HCT116 (cell line): Measurements from ENCODE around the gene CNTFR. TPM values are rescaled to one million over a fixed set of nuclear protein-coding genes. Genes with fewer than 3 reads are reported as not detected.

ENCODE experiments used
- ATAC-seq: fragments of 200-7000 bp; cut with Tn5 transposase; 2 replicates; pipeline ENCODE4 v1.9.1; 2020; ENCODE audit warnings: mild to moderate bottlenecking, moderate library complexity
- BruUV-seq: library from RNA; stranded (reverse); fragments of 400-500 nt; replicated peaks from 2 replicates; lab custom pipeline; 2021; lab: Mats Ljungman, UMichigan
- CTCF ChIA-PET: fragments of 300-600 bp; sonication (Branson Sonifier 250); formaldehyde crosslinking; loops from one replicate; lab custom pipeline; 2021; ENCODE audit warnings: antibody characterized with exemption; lab: Charles Lee
- POLR2A ChIA-PET: fragments of 300-600, 350-600 bp; sonication (Branson Sonifier 250); formaldehyde crosslinking; loops from one replicate; lab custom pipeline; 2021; ENCODE audit warnings: antibody characterized with exemption; lab: Charles Lee
- RAD21 ChIA-PET, 2 experiments: fragments of 300-600 bp; sonication (Branson Sonifier 250); formaldehyde crosslinking; loops; one replicate each; lab custom pipeline; 2023; ENCODE audit warnings: low total read pairs in 2 of 2; ENCODE audit not compliant: uncharacterized antibody in 2 of 2, unreplicated experiment in 2 of 2, low non-redundant PET in 1 of 2; lab: Charles Lee
- DNase-seq: peaks from one replicate; pipeline ENCODE4 v3.0.0-alpha.2; 2010; ENCODE audit warnings: low read depth, low spot score
- H2AFZ ChIP-seq: fragments of 200-600 bp; shearing (Covaris generic), sonication (generic); 2 replicates; pipeline ENCODE4 v1.6.1; 2017; ENCODE audit warnings: low read depth, mixed run types, mixed read lengths, antibody characterized with exemption, low read length; ENCODE audit not compliant: poor library complexity, severe bottlenecking
- H3K27ac ChIP-seq: 2 replicates; pipeline ENCODE4 v1.5.1; 2012; ENCODE audit warnings: low read depth, low read length
- H3K27me3 ChIP-seq: fragments of 200-600 bp; sonication (generic); 2 replicates; pipeline ENCODE4 v1.6.1; 2016; ENCODE audit warnings: mixed run types, low read length, mixed read lengths; ENCODE audit not compliant: insufficient read depth
- H3K36me3 ChIP-seq, 2 experiments: fragments of 200-500 bp in 1 of 2; fragments of 200-600 bp in 1 of 2; sonication (Bioruptor generic) in 1 of 2; sonication (generic) in 1 of 2; 2 replicates each; pipeline versions ENCODE4 v1.5.1 to v1.6.1; 2014 to 2016; ENCODE audit warnings: low read length in 2 of 2, inconsistent platforms in 1 of 2, mixed read lengths in 1 of 2, mixed run types in 1 of 2; ENCODE audit not compliant: insufficient read depth in 2 of 2, control insufficient read depth in 1 of 2
- H3K4me1 ChIP-seq, 2 experiments: fragments of 200-600 bp in 1 of 2; sonication (generic) in 1 of 2; 2 replicates each; pipeline versions ENCODE4 v1.5.1 to v1.6.1; 2012 to 2017; ENCODE audit warnings: low read length in 2 of 2, inconsistent platforms in 1 of 2, mild to moderate bottlenecking in 1 of 2, mixed read lengths in 1 of 2, mixed run types in 1 of 2, moderate library complexity in 1 of 2; ENCODE audit not compliant: insufficient read depth in 2 of 2, control insufficient read depth in 1 of 2
- H3K4me2 ChIP-seq: fragments of 200-600 bp; sonication (generic); 2 replicates; pipeline ENCODE4 v1.6.1; 2017; ENCODE audit warnings: mixed run types, low read length, mixed read lengths
- H3K4me3 ChIP-seq, 2 experiments: fragments of 200-600 bp in 1 of 2; sonication (generic) in 1 of 2; replicated peaks in 1 of 2; 2 replicates each; pipeline ENCODE4 v1.5.1; 2011 to 2016; ENCODE audit warnings: low read length in 2 of 2, control low read depth in 1 of 2, low read depth in 1 of 2, mild to moderate bottlenecking in 1 of 2, mixed read lengths in 1 of 2, mixed run types in 1 of 2
- H3K79me2 ChIP-seq: fragments of 200-600 bp; sonication (generic); 2 replicates; pipeline ENCODE4 v1.6.1; 2017; ENCODE audit warnings: mild to moderate bottlenecking, mixed run types, low read length, moderate library complexity, mixed read lengths; ENCODE audit not compliant: insufficient read depth
- H3K9ac ChIP-seq: fragments of 200-600 bp; sonication (generic); 2 replicates; pipeline ENCODE4 v1.6.1; 2016; ENCODE audit warnings: low read length, mixed read lengths
- H3K9me2 ChIP-seq: fragments of 200-600 bp; sonication (generic), shearing (Covaris generic); 2 replicates; pipeline ENCODE4 v1.6.1; 2017; ENCODE audit warnings: mixed run types, mild to moderate bottlenecking, moderate library complexity; ENCODE audit not compliant: insufficient read depth
- H3K9me3 ChIP-seq, 2 experiments: fragments of 200-500 bp in 1 of 2; fragments of 200-600 bp in 1 of 2; sonication (Bioruptor generic) in 1 of 2; sonication (generic) in 1 of 2; 2 replicates each; pipeline ENCODE4 v1.6.1; 2014 to 2017; ENCODE audit warnings: low read length in 2 of 2, mixed read lengths in 2 of 2, inconsistent platforms in 1 of 2, low read depth in 1 of 2, mild to moderate bottlenecking in 1 of 2, mixed run types in 1 of 2, moderate library complexity in 1 of 2; ENCODE audit not compliant: control insufficient read depth in 1 of 2, insufficient read depth in 1 of 2
- H4K20me1 ChIP-seq: fragments of 200-600 bp; sonication (generic), shearing (Covaris generic); 2 replicates; pipeline ENCODE4 v1.6.1; 2017; ENCODE audit warnings: mixed run types, mild to moderate bottlenecking, moderate library complexity; ENCODE audit not compliant: insufficient read depth
- CBX3 ChIP-seq: IDR thresholded peaks from 2 replicates; pipeline ENCODE4 v1.6.1; 2012; ENCODE audit warnings: low read depth
- EGR1 ChIP-seq: IDR thresholded peaks from 2 replicates; pipeline ENCODE4 v1.6.1; 2012; ENCODE audit warnings: low read depth
- EZH2 ChIP-seq: fragments of 200-600 bp; sonication (generic); IDR thresholded peaks from 2 replicates; pipeline ENCODE4 v1.6.1; 2017; ENCODE audit warnings: antibody characterized with exemption, mixed run types
- MAX ChIP-seq: IDR thresholded peaks from 2 replicates; pipeline ENCODE4 v1.6.1; 2012
- POLR2A ChIP-seq: IDR thresholded peaks from 2 replicates; pipeline ENCODE4 v1.7.0; 2011; ENCODE audit warnings: borderline replicate concordance; ENCODE audit not compliant: insufficient read depth, insufficient read length; ENCODE audit errors: extremely low read depth
- POLR2AphosphoS5 ChIP-seq: IDR thresholded peaks from 2 replicates; pipeline ENCODE4 v1.6.1; 2011; ENCODE audit warnings: mild to moderate bottlenecking, low read depth, low read length, moderate library complexity
- SIN3A ChIP-seq: IDR thresholded peaks from 2 replicates; pipeline ENCODE4 v1.6.1; 2012; ENCODE audit warnings: low read depth
- SP1 ChIP-seq: IDR thresholded peaks from 2 replicates; pipeline ENCODE4 v1.6.1; 2012; ENCODE audit warnings: low read depth
- SRF ChIP-seq: IDR thresholded peaks from 2 replicates; pipeline ENCODE4 v1.6.1; 2012; ENCODE audit warnings: low read depth
- YY1 ChIP-seq: IDR thresholded peaks from 2 replicates; pipeline ENCODE4 v1.6.1; 2011; ENCODE audit warnings: low read length, low read depth, moderate library complexity, mild to moderate bottlenecking; ENCODE audit not compliant: insufficient replicate concordance; ENCODE audit errors: extremely low read depth
- ZBTB33 ChIP-seq: IDR thresholded peaks from 2 replicates; pipeline ENCODE4 v1.6.1; 2011; ENCODE audit warnings: mild to moderate bottlenecking, low read length, moderate library complexity; ENCODE audit not compliant: insufficient replicate concordance; ENCODE audit errors: extremely low read depth
- ZFX ChIP-seq: fragments of 450-650 bp; IDR thresholded peaks from 2 replicates; pipeline ENCODE4 v1.6.1; 2017
- intact Hi-C: fragments of 100-400 bp; cut with micrococcal nuclease; formaldehyde crosslinking; loops from 2 replicates; pipeline ENCODE4 v1.10.0; 2022
- total RNA-seq: library from RNA; stranded (reverse); gene quantifications from one replicate; pipeline ENCODE4 v1.2.1, GENCODE V29; 2021; ENCODE audit not compliant: unreplicated experiment

The CNTFR gene
- total RNA-seq, 1 experiment from 2014 or later = not detected

- ATAC-seq = peak; percentile 98
- RAD21 ChIA-PET = no interaction called here
- BruUV-seq = TSS peak; percentile 59
- H3K27ac ChIP-seq = 0 out of 2 replicates have a peak within 1 kb of the TSS, but pooled peaks have one; percentile 11
- TF ChIP-seq POLR2A = peak; percentile 39
- peak; percentile 68 for TF ChIP-seq POLR2AphosphoS5
- TF ChIP-seq SRF = no peak
- TF ChIP-seq ZBTB33 = no peak
- TF ChIP-seq SIN3A = peak; percentile 67; the same call in 1 of the 2 replicates
- TF ChIP-seq EGR1 = no peak
- no peak for TF ChIP-seq EZH2
- no peak for TF ChIP-seq MAX
- TF ChIP-seq SP1 = peak; percentile 66
- no peak for TF ChIP-seq CBX3
- 0 out of 2 replicates have a peak, but pooled peaks have one; percentile 25 for TF ChIP-seq ZFX
- TF ChIP-seq YY1 = peak; percentile 68
- TF ChIP-seq, all 23 proteins: peak for 6
- Histone ChIP-seq H3K79me2 (peaks cover 5% of the 10 kb centered on the region; the same call in 1 of the 2 replicates), H4K20me1 (no peaks in the 10 kb centered on the region), H3K4me3 (peak within 1 kb of the TSS; percentile 88 to 95), H3K9me3 (no peaks in the 10 kb centered on the region), H3K27me3 (no peaks in the 10 kb centered on the region), H3K9ac (peak within 1 kb of the TSS; percentile 66), H3K4me2 (peak within 1 kb of the TSS; percentile 98), H3K4me1 (peaks cover 5 to 11% of the 10 kb centered on the region in 2 experiments; a peak in 3 of 4 replicates), H3K9me2 (no peaks in the 10 kb centered on the region), H2AFZ (peak within 1 kb of the TSS; percentile 24), H3K36me3 (peaks cover 0 to 6% of the 10 kb centered on the region in 2 experiments; a peak in 2 of 4 replicates)
- intact Hi-C loops = no loop called here
- CTCF ChIA-PET = interaction anchor here (1.4 to 1.7 kb wide), 3 partner anchors 10 to 18 kb away, joined by 3 to 8 read pairs (median 4); no protein-coding TSS in a partner anchor
- POLR2A ChIA-PET = interaction anchor here (0.7 to 1.7 kb wide), 5 partner anchors 9 to 18 kb away, joined by 3 to 9 read pairs (median 4); partner anchors contain the start of genes ARID3C, RPP25L and SIGMAR1
- peak; percentile 89 for DNase-seq
Measured at GRCh38 chr9:34620061-34620994, 30.8 kb upstream of the CNTFR start, which contains the start of gene DCTN3. Gene DCTN3 (minus strand): TSS chr9:34620495. CDS start chr9:34620464, 31 bp downstream.
